ENCODE measurements around the gene RFX8.

RFX8 gene

DNA sequence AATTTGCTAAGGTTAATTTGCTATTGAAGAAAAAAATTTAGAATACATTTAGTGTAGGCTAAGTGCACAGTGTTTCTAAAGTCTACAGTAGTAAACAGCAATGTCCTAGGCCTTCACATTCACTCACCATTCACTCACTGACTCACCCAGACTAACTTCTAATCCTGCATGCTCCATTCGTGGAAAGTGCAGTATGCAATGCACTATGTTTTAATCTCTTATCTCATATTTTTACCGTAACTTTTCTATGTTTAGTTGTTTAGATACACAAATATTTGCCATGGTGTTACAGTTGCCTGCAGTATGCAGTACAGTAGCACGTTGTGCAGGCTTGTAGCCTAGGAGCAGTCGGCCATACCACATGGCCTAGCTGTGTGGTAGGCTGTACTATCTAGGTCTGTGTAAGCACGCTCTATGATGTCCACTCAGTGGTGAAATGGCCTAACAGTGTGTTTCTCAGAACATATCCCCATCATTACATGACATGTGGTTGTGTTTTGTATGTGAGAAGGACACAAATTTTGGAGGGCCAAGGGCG is 18.1 kb upstream of the RFX8 start:
- TF ChIP-seq TAF1 (IDR thresholded peaks at IDR 0.05; ENCODE audit: borderline replicate concordance, insufficient read depth, low read length): no peak
- TF ChIP-seq POLR2AphosphoS5 (IDR thresholded peaks at IDR 0.05; ENCODE audit: low read depth, low read length): no peak
- no peak for TF ChIP-seq FOXP2 (optimal IDR thresholded peaks at IDR 0.05; ENCODE audit: borderline replicate concordance, extremely low read depth, extremely low read length, insufficient read depth)
- no peak for TF ChIP-seq SIN3A (IDR thresholded peaks at IDR 0.05; ENCODE audit: borderline replicate concordance, insufficient read depth, low read length)

DNA sequence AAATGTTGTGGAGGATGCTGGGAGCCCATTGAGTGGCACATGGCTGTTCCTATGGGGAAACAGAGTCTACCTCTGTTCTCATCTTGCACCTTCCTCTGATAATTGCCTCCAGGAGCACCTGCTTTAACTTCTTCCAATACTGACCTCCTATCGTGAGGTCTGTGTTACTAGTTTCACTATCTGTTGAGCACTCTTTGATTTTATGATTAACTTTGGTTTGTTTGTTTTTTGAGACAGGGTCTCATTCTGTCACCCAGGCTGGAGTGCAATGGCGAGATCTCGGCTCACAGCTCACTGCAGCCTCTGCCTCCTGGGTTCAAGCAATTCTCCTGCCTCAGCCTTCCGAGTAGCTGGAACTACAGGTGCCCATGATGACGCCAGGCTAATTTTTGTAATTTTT is 12.1 kb upstream of the RFX8 start:
- TF ChIP-seq POLR2AphosphoS5 (IDR thresholded peaks at IDR 0.05; ENCODE audit: low read depth, low read length) (no peak), SIN3A (IDR thresholded peaks at IDR 0.05; ENCODE audit: borderline replicate concordance, insufficient read depth, low read length) (no peak), TAF1 (IDR thresholded peaks at IDR 0.05; ENCODE audit: borderline replicate concordance, insufficient read depth, low read length) (no peak), FOXP2 (optimal IDR thresholded peaks at IDR 0.05; ENCODE audit: borderline replicate concordance, extremely low read depth, extremely low read length, insufficient read depth) (no peak)
- TF ChIP-seq, protein P1, sequence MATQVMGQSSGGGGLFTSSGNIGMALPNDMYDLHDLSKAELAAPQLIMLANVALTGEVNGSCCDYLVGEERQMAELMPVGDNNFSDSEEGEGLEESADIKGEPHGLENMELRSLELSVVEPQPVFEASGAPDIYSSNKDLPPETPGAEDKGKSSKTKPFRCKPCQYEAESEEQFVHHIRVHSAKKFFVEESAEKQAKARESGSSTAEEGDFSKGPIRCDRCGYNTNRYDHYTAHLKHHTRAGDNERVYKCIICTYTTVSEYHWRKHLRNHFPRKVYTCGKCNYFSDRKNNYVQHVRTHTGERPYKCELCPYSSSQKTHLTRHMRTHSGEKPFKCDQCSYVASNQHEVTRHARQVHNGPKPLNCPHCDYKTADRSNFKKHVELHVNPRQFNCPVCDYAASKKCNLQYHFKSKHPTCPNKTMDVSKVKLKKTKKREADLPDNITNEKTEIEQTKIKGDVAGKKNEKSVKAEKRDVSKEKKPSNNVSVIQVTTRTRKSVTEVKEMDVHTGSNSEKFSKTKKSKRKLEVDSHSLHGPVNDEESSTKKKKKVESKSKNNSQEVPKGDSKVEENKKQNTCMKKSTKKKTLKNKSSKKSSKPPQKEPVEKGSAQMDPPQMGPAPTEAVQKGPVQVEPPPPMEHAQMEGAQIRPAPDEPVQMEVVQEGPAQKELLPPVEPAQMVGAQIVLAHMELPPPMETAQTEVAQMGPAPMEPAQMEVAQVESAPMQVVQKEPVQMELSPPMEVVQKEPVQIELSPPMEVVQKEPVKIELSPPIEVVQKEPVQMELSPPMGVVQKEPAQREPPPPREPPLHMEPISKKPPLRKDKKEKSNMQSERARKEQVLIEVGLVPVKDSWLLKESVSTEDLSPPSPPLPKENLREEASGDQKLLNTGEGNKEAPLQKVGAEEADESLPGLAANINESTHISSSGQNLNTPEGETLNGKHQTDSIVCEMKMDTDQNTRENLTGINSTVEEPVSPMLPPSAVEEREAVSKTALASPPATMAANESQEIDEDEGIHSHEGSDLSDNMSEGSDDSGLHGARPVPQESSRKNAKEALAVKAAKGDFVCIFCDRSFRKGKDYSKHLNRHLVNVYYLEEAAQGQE (IDR thresholded peaks at IDR 0.05; ENCODE audit: insufficient read depth in 1 of 2, low read depth in 2 of 2, low read length in 2 of 2): no peak

DNA sequence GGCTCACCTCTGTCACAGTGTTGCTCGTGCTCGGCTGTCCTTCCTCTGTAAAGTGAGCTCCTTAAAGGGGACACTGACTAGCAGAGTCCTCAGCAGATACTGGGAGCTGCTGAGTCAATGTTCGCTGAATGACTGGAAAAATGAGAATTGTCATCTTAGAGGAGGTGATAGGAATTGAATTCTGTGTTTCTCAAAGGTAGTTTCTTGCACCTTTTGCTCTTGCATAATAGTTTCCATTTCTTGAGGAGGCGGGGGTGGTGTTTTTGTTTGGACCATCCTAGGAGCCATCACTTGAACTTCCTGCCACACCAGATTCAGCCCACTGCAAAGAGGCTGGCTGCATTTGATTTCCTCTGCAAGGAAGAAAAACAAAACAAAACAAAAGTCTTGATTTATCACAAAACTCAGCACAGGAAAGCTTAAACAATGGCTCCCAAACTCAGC is 11.4 kb upstream of the RFX8 start:
- TF ChIP-seq, protein P1 (IDR thresholded peaks at IDR 0.05; ENCODE audit: insufficient read depth in 1 of 2, low read depth in 2 of 2, low read length in 2 of 2): no peak
- TF ChIP-seq FOXP2 (optimal IDR thresholded peaks at IDR 0.05; ENCODE audit: borderline replicate concordance, extremely low read depth, extremely low read length, insufficient read depth): no peak

DNA sequence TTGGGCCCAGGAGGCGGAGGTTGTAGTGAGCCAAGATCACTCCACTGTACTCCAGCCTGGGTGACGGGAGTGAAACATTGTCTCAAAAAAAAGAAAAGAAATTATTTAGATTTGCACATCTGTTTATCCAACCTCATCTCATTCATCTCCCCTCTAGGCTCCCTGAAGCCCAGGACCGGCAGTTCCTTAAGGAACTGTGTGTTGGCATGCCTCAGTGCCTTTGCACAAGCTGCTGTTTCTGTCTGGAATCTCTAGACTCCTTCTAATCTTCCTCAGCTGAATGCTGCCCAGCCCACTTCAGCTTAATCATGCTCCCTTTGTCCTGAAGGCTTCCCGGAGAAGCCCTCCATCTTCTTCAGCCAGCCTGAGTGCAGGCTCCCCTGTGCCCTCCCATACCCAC is 10.9 kb upstream of the RFX8 start:
- TF ChIP-seq, protein P1 (IDR thresholded peaks at IDR 0.05; ENCODE audit: insufficient read depth in 1 of 2, low read depth in 2 of 2, low read length in 2 of 2): no peak
- TF ChIP-seq SIN3A (IDR thresholded peaks at IDR 0.05; ENCODE audit: borderline replicate concordance, insufficient read depth, low read length) (no peak), POLR2AphosphoS5 (IDR thresholded peaks at IDR 0.05; ENCODE audit: low read depth, low read length) (no peak), FOXP2 (optimal IDR thresholded peaks at IDR 0.05; ENCODE audit: borderline replicate concordance, extremely low read depth, extremely low read length, insufficient read depth) (no peak), TAF1 (IDR thresholded peaks at IDR 0.05; ENCODE audit: borderline replicate concordance, insufficient read depth, low read length) (no peak)

DNA sequence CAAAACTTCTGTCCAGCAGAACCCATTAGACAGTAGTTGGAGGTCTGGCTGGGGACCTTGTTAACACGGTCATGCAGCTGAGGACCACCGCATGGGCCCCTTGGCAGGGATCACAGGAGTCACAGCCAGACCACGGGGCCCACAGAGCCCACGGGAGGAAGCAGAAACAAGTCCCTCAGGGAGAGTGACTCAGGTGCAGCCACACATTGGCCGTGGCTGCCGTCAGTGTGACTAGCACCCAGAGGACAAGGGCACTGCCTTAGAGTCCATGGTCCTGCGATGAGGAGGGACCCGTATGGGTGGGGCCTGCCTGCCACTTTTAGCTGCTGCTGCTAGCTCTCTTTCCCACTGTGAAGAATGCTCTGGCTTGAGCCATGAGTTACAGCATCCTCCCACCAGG is 5.9 kb upstream of the RFX8 start:
- TF ChIP-seq SIN3A (IDR thresholded peaks at IDR 0.05; ENCODE audit: borderline replicate concordance, insufficient read depth, low read length) (no peak), TAF1 (IDR thresholded peaks at IDR 0.05; ENCODE audit: borderline replicate concordance, insufficient read depth, low read length) (no peak)

DNA sequence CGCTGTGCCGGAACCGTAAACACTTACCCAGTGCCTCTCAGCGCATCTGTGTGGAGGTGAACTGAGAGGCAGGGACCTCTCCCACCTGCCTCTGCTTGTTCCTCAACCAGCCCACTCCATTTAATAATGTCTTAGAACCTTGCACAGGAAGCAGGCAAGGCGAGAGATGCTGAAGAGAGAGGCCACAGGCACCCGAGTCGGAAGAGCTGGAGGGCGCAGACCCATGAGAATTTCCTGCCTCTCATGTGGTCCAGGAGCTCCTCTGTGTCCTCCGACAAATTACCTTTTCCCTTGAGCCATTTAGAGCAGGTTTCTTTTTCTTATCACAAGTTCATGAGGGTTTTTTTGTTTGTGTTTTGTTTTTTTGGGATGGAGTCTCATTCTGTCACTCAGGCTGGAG is 4.9 kb upstream of the RFX8 start:
- TF ChIP-seq, protein P1 (IDR thresholded peaks at IDR 0.05; ENCODE audit: insufficient read depth in 1 of 2, low read depth in 2 of 2, low read length in 2 of 2): no peak
- no peak for TF ChIP-seq POLR2AphosphoS5 (IDR thresholded peaks at IDR 0.05; ENCODE audit: low read depth, low read length)
- no peak for TF ChIP-seq FOXP2 (optimal IDR thresholded peaks at IDR 0.05; ENCODE audit: borderline replicate concordance, extremely low read depth, extremely low read length, insufficient read depth)
- TF ChIP-seq TAF1 (IDR thresholded peaks at IDR 0.05; ENCODE audit: borderline replicate concordance, insufficient read depth, low read length): no peak
- TF ChIP-seq SIN3A (IDR thresholded peaks at IDR 0.05; ENCODE audit: borderline replicate concordance, insufficient read depth, low read length): no peak

All from PFSK-1 (cell line).